ENCODE measurements around the gene CLK2. TPM values are rescaled to one million over a fixed set of nuclear protein-coding genes. Genes with fewer than 3 reads are reported as not detected.

The CLK2 gene
- total RNA-seq, 2 donors from 2014 or later, result 31.7 to 66.4 TPM

GRCh38 chr1:155301342-155301841, 28.1 kb upstream of the CLK2 start, which contains the start of gene PKLR:
Gene PKLR, minus strand, starts transcription at chr1:155301438. Its CDS starts 43 bp downstream, at chr1:155301395.
- Histone ChIP-seq H3K27ac (no peak within 1 kb of the TSS), H3K9ac (ENCODE audit: low read depth in 2 of 2, low read length in 2 of 2) (peak within 1 kb of the TSS in 1 of 2 donors; percentile 18), H3K27me3 (no peaks in the 10 kb centered on the region), H3K4me1 (no peaks in the 10 kb centered on the region), H3K9me3 (no peaks in the 10 kb centered on the region), H3K36me3 (no peaks in the 10 kb centered on the region), H3K4me3 (no peak within 1 kb of the TSS)
- no peak for TF ChIP-seq CTCF (IDR thresholded peaks at IDR 0.05)
- DNase-seq, result no peak
- intact Hi-C loops (cut with DNase I), result no loop called here

GRCh38 chr1:155300553-155301329, 27.4 kb upstream of the CLK2 start:
- Histone ChIP-seq H3K9me3 (no peaks in the 10 kb centered on the region), H3K9ac (ENCODE audit: low read depth in 2 of 2, low read length in 2 of 2) (peak overlapping the region in 1 of 2 donors; percentile 18), H3K27me3 (no peaks in the 10 kb centered on the region), H3K4me1 (no peaks in the 10 kb centered on the region), H3K36me3 (no peaks in the 10 kb centered on the region), H3K4me3 (no peak overlapping the region), H3K27ac (no peak overlapping the region)
- peak; percentile 57 for DNase-seq
- intact Hi-C loops (cut with DNase I), result no loop called here
- TF ChIP-seq CTCF (IDR thresholded peaks at IDR 0.05), result no peak

- Histone ChIP-seq H3K36me3 (no peaks in the 10 kb centered on the region), H3K9me3 (no peaks in the 10 kb centered on the region), H3K4me3 (no peak overlapping the region), H3K9ac (ENCODE audit: low read depth in 2 of 2, low read length in 2 of 2) (no peak overlapping the region), H3K27ac (no peak overlapping the region), H3K27me3 (peaks cover 5% of the 10 kb centered on the region), H3K4me1 (no peaks in the 10 kb centered on the region)
- no peak for TF ChIP-seq CTCF (IDR thresholded peaks at IDR 0.05)
- intact Hi-C loops (cut with DNase I), result no loop called here
- no peak for DNase-seq
Measured at GRCh38 chr1:155300024-155300423, 26.7 kb upstream of the CLK2 start.

- no peak overlapping the region for H3K27ac ChIP-seq
- H3K27me3 ChIP-seq, result peaks cover 11% of the 10 kb centered on the region
- H3K4me1 ChIP-seq, result no peaks in the 10 kb centered on the region
- intact Hi-C loops (cut with DNase I), result no loop called here
- TF ChIP-seq CTCF (IDR thresholded peaks at IDR 0.05), result no peak
- DNase-seq, result no peak
- no peak overlapping the region for H3K9ac ChIP-seq (ENCODE audit: low read depth in 2 of 2, low read length in 2 of 2)
- no peak overlapping the region for H3K4me3 ChIP-seq
- no peaks in the 10 kb centered on the region for H3K36me3 ChIP-seq
- H3K9me3 ChIP-seq, result no peaks in the 10 kb centered on the region
Measured at GRCh38 chr1:155297384-155297783, 24.1 kb upstream of the CLK2 start.

GRCh38 chr1:155296661-155297060, 23.4 kb upstream of the CLK2 start:
- Histone ChIP-seq H3K9me3 (no peaks in the 10 kb centered on the region), H3K36me3 (no peaks in the 10 kb centered on the region), H3K4me3 (no peak overlapping the region), H3K4me1 (no peaks in the 10 kb centered on the region), H3K27ac (no peak overlapping the region), H3K27me3 (peaks cover 11% of the 10 kb centered on the region), H3K9ac (ENCODE audit: low read depth in 2 of 2, low read length in 2 of 2) (no peak overlapping the region)
- intact Hi-C loops (cut with DNase I), result no loop called here
- no peak for DNase-seq
- TF ChIP-seq CTCF (IDR thresholded peaks at IDR 0.05), result no peak
